A673 (cell line): Measurements from ENCODE around the gene AREG. TPM values are rescaled to one million over a fixed set of nuclear protein-coding genes. Genes with fewer than 3 reads are reported as not detected.

Experiments
- BruUV-seq: library from RNA; stranded (reverse); fragments of 400-500 nt; replicated peaks from 2 replicates; lab custom pipeline; 2021; lab: Mats Ljungman, UMichigan
- CTCF ChIA-PET: fragments of 300-600 bp; sonication (Branson Sonifier 250); formaldehyde crosslinking; loops from one replicate; lab custom pipeline; 2022; ENCODE audit warnings: antibody characterized with exemption; lab: Charles Lee
- POLR2A ChIA-PET: fragments of 300-600 bp; sonication (Branson Sonifier 250); formaldehyde crosslinking; loops from one replicate; lab custom pipeline; 2022; ENCODE audit warnings: antibody characterized with exemption; ENCODE audit not compliant: low non-redundant PET; lab: Charles Lee
- DNase-seq: peaks from one replicate; pipeline ENCODE4 v3.0.0-alpha.2; 2015; ENCODE audit warnings: low spot score
- H3K27ac ChIP-seq: fragments of 200-600 bp; sonication (generic); 2 replicates; pipeline ENCODE4 v1.5.1; 2016; ENCODE audit warnings: mixed run types, low read depth, mild to moderate bottlenecking, mixed read lengths, antibody characterized with exemption, low read length; ENCODE audit not compliant: poor library complexity, severe bottlenecking
- H3K27me3 ChIP-seq: fragments of 200-600 bp; sonication (generic); replicated peaks from 2 replicates; pipeline ENCODE4 v1.6.1; 2017; ENCODE audit warnings: mixed run types, low read depth, mild to moderate bottlenecking, mixed read lengths, antibody characterized with exemption, low read length; ENCODE audit not compliant: insufficient read depth, poor library complexity
- H3K36me3 ChIP-seq: fragments of 200-600 bp; sonication (generic); 2 replicates; pipeline ENCODE4 v1.6.1; 2016; ENCODE audit warnings: mixed run types, mild to moderate bottlenecking, mixed read lengths, antibody characterized with exemption, low read length; ENCODE audit not compliant: insufficient read depth, poor library complexity, severe bottlenecking
- H3K4me1 ChIP-seq: fragments of 200-600 bp; sonication (generic); 2 replicates; pipeline ENCODE4 v1.6.1; 2017; ENCODE audit warnings: mixed run types, mild to moderate bottlenecking, mixed read lengths, antibody characterized with exemption, low read length; ENCODE audit not compliant: insufficient read depth, poor library complexity, severe bottlenecking
- H3K4me3 ChIP-seq: fragments of 200-600 bp; sonication (generic); 2 replicates; pipeline ENCODE4 v1.5.1; 2016; ENCODE audit warnings: low read depth, mixed run types, mild to moderate bottlenecking, mixed read lengths, low read length; ENCODE audit not compliant: poor library complexity, severe bottlenecking
- H3K9me3 ChIP-seq: fragments of 200-600 bp; sonication (generic); 2 replicates; pipeline ENCODE4 v1.6.1; 2016; ENCODE audit warnings: mixed run types, low read depth, mild to moderate bottlenecking, mixed read lengths, antibody characterized with exemption, low read length; ENCODE audit not compliant: poor library complexity, severe bottlenecking
- EZH2 ChIP-seq: fragments of 200-600 bp; sonication (generic); IDR thresholded peaks from 2 replicates; pipeline ENCODE4 v1.6.1; 2017; ENCODE audit warnings: borderline replicate concordance, low read depth, mild to moderate bottlenecking, mixed read lengths, antibody characterized with exemption, low read length; ENCODE audit not compliant: poor library complexity, severe bottlenecking
- intact Hi-C: fragments of 100-400 bp; cut with micrococcal nuclease; formaldehyde crosslinking; loops from one replicate; pipeline ENCODE4 v1.10.0; 2022; ENCODE audit not compliant: unreplicated experiment
- total RNA-seq: library from RNA; stranded (reverse); gene quantifications from 2 replicates; pipeline ENCODE4 v1.2.3, GENCODE V29; 2021
- TF ChIP-seq, protein P1 (sequence below): fragments of 300-800, 200-600 bp; sonication (generic); conservative IDR thresholded peaks from 2 replicates; pipeline ENCODE4 v1.5.1; 2017; ENCODE audit warnings: low read depth, mild to moderate bottlenecking, antibody characterized with exemption, low read length, moderate library complexity, mixed read lengths

Gene AREG
- total RNA-seq, 1 experiment from 2014 or later: not detected

DNA sequence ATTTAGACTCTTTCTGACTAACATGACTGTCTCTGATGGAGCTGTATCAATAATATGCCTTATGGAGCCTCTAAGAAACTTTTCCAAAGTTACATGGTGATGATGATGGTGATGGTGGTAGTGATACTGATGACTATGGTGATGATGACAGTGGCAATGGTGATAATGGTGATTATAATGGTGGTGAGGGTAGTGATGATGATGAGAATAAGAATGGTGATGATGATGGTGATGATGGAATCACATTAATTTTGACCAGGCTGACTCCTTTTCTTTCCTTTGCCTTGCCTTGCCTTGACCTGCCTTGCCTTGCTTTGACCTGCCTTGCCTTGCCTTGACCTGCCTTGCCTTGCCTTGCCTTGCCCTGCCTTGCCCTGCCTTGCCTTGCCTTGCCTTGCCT is 31.7 kb upstream of the AREG start:
- DNase-seq: no peak
- no peak for TF ChIP-seq EZH2
- TF ChIP-seq, protein P1, sequence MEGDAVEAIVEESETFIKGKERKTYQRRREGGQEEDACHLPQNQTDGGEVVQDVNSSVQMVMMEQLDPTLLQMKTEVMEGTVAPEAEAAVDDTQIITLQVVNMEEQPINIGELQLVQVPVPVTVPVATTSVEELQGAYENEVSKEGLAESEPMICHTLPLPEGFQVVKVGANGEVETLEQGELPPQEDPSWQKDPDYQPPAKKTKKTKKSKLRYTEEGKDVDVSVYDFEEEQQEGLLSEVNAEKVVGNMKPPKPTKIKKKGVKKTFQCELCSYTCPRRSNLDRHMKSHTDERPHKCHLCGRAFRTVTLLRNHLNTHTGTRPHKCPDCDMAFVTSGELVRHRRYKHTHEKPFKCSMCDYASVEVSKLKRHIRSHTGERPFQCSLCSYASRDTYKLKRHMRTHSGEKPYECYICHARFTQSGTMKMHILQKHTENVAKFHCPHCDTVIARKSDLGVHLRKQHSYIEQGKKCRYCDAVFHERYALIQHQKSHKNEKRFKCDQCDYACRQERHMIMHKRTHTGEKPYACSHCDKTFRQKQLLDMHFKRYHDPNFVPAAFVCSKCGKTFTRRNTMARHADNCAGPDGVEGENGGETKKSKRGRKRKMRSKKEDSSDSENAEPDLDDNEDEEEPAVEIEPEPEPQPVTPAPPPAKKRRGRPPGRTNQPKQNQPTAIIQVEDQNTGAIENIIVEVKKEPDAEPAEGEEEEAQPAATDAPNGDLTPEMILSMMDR: no peak
- ChIA-PET POLR2A (no interaction called here), CTCF (no interaction called here)
- H3K27me3 ChIP-seq: no peaks in the 10 kb centered on the region
- no TSS peak for BruUV-seq
- H3K27ac ChIP-seq: no peak overlapping the region
- no peaks in the 10 kb centered on the region for H3K9me3 ChIP-seq
- no peak overlapping the region for H3K4me3 ChIP-seq
- H3K36me3 ChIP-seq: no peaks in the 10 kb centered on the region
- H3K4me1 ChIP-seq: no peaks in the 10 kb centered on the region
- intact Hi-C loops: no loop called here

DNA sequence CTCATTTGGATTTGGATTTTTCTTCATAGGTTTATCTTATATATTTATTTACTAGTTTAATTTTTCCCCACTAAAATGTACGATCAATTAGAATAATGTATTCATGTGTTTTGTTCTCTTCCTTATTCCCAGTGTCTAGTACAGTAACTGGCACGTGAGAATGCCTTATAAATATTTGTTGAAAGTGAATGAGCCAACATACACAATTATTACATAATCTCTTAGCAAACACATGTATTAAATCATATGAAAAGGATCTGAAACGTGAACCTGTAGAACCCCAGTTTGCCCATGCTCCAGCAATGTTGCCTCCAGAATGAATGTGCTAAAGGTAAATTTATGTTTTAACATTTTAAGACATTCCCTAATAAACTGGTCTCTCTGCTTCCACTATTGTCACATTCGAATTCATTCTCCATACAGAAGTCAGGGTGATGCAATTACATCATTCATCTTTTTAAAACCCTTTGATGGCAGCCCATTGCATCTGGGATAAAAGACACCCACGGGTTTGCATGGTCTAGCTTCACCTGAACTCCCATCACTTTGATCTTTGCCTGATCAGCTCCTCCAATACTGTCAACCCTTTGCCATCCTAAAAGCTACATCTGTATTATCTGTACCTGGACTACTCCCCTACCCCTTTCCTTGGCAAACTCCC is 30.7 kb upstream of the AREG start:
- no peak for DNase-seq
- CTCF ChIA-PET: no interaction called here
- no TSS peak for BruUV-seq
- no peak overlapping the region for H3K4me3 ChIP-seq
- H3K9me3 ChIP-seq: no peaks in the 10 kb centered on the region
- POLR2A ChIA-PET: no interaction called here
- H3K27me3 ChIP-seq: no peaks in the 10 kb centered on the region
- H3K36me3 ChIP-seq: no peaks in the 10 kb centered on the region
- H3K27ac ChIP-seq: no peak overlapping the region
- intact Hi-C loops: no loop called here
- no peak for TF ChIP-seq EZH2
- TF ChIP-seq, protein P1: no peak
- H3K4me1 ChIP-seq: no peaks in the 10 kb centered on the region

DNA sequence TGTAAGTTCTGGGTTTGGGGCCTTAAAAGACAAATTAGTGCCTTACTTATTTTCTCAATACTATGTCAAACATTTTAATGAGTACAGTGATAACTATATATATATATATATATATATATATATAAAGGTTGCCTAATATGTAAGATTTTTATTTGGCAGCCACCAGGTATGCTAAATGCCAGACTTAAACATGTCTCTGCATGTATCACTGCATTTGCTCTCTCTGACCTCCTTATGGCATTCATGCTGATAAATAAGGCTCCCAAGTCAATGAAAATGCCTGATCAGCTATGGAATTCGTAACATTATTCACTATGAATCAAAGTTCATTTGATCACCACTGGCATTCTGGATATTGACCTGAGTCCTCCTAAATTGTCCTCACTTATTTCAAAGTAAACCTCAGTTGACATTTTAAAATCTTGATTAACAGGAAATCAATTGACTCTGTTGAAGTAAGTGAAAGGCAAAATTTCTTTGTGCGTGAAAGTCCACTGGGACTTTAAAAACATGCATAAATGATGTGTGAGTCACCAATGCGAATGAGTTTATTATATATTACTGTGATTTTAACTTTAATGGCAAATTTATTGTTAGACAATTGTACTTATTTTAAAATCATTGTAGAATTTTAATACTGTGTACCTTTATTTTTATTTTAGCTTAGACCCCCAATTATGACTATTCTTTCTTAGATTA is 29.2 kb upstream of the AREG start:
- Histone ChIP-seq H3K4me3 (no peak overlapping the region), H3K27ac (no peak overlapping the region), H3K9me3 (no peaks in the 10 kb centered on the region), H3K36me3 (no peaks in the 10 kb centered on the region), H3K27me3 (no peaks in the 10 kb centered on the region), H3K4me1 (no peaks in the 10 kb centered on the region)
- DNase-seq: no peak
- intact Hi-C loops: no loop called here
- TF ChIP-seq, protein P1: no peak
- TF ChIP-seq EZH2: no peak
- no TSS peak for BruUV-seq
- CTCF ChIA-PET: no interaction called here
- POLR2A ChIA-PET: no interaction called here
